GM23248 (cell line): ENCODE data around the gene GRIA4.

Experiments used
- EZH2 ChIP-seq: fragments of 200-600 bp; sonication (generic); IDR thresholded peaks from 2 replicates; pipeline ENCODE4 v1.6.1; 2018; ENCODE audit warnings: antibody characterized with exemption, mild to moderate bottlenecking; ENCODE audit not compliant: insufficient read depth, poor library complexity, severe bottlenecking
- EZH2phosphoT487 ChIP-seq: fragments of 200-600 bp; sonication (generic); IDR thresholded peaks from 2 replicates; pipeline ENCODE4 v1.6.1; 2018; ENCODE audit warnings: antibody characterized with exemption, moderate library complexity, mild to moderate bottlenecking, low read depth; ENCODE audit not compliant: insufficient read depth

GRCh38 chr11:105734426-105734825, 124.6 kb downstream of the GRIA4 start:
- no peak for TF ChIP-seq EZH2phosphoT487
- TF ChIP-seq EZH2 = no peak
